Parathyroid adenoma (tissue), 2 donors: Measurements from ENCODE around the gene CADPS2.

Source experiments
- H2AFZ ChIP-seq: fragments of 300-600 bp; sonication (generic); one replicate; pipeline ENCODE4 v1.7.0; 2017; ENCODE audit warnings: antibody characterized with exemption, mild to moderate bottlenecking
- H3K27ac ChIP-seq: fragments of 300-600 bp; sonication (generic); one replicate; pipeline ENCODE4 v1.7.0; 2017
- H3K27me3 ChIP-seq: fragments of 300-600 bp; sonication (generic); one replicate; pipeline ENCODE4 v1.7.0; 2017; ENCODE audit warnings: low read length; ENCODE audit not compliant: control insufficient read depth, insufficient read depth
- H3K36me3 ChIP-seq: fragments of 300-600 bp; sonication (generic); one replicate; pipeline ENCODE4 v1.7.0; 2017; ENCODE audit warnings: low read length; ENCODE audit not compliant: control insufficient read depth, insufficient read depth
- H3K4me1 ChIP-seq: fragments of 300-600 bp; sonication (generic); one replicate; pipeline ENCODE4 v1.7.0; 2017; ENCODE audit warnings: control low read depth
- H3K4me2 ChIP-seq: fragments of 300-600 bp; sonication (generic); one replicate; pipeline ENCODE4 v1.7.0; 2017; ENCODE audit warnings: low read length
- H3K4me3 ChIP-seq: fragments of 300-600 bp; sonication (generic); one replicate; pipeline ENCODE4 v1.7.0; 2017; ENCODE audit warnings: low read depth, low read length
- H3K79me2 ChIP-seq: fragments of 300-600 bp; sonication (generic); one replicate; pipeline ENCODE4 v1.7.0; 2017; ENCODE audit warnings: control low read depth
- H3K9ac ChIP-seq: fragments of 300-600 bp; sonication (generic); one replicate; pipeline ENCODE4 v1.7.0; 2017; ENCODE audit warnings: mild to moderate bottlenecking
- H3K9me3 ChIP-seq: fragments of 300-600 bp; sonication (generic); one replicate; pipeline ENCODE4 v1.7.0; 2017; ENCODE audit warnings: low read length; ENCODE audit not compliant: control insufficient read depth
- TF ChIP-seq, protein P1 (sequence below): fragments of 300-600 bp; sonication (generic); IDR thresholded peaks from one replicate; pipeline ENCODE4 v1.7.0; 2017; ENCODE audit warnings: antibody characterized with exemption, mild to moderate bottlenecking
- donor health status: primary hyperparathyroidism.

The CADPS2 gene

GRCh38 chr7:122736183-122736582 lies 150.1 kb downstream of the CADPS2 start:
- Histone ChIP-seq H3K27ac (no peak overlapping the region), H3K27me3 (no peaks in the 10 kb centered on the region), H3K79me2 (no peaks in the 10 kb centered on the region), H3K9me3 (no peaks in the 10 kb centered on the region), H3K36me3 (no peaks in the 10 kb centered on the region), H3K4me3 (no peak overlapping the region), H3K4me1 (no peaks in the 10 kb centered on the region), H3K4me2 (no peak overlapping the region), H2AFZ (no peak overlapping the region), H3K9ac (no peak overlapping the region)
- TF ChIP-seq, protein P1, sequence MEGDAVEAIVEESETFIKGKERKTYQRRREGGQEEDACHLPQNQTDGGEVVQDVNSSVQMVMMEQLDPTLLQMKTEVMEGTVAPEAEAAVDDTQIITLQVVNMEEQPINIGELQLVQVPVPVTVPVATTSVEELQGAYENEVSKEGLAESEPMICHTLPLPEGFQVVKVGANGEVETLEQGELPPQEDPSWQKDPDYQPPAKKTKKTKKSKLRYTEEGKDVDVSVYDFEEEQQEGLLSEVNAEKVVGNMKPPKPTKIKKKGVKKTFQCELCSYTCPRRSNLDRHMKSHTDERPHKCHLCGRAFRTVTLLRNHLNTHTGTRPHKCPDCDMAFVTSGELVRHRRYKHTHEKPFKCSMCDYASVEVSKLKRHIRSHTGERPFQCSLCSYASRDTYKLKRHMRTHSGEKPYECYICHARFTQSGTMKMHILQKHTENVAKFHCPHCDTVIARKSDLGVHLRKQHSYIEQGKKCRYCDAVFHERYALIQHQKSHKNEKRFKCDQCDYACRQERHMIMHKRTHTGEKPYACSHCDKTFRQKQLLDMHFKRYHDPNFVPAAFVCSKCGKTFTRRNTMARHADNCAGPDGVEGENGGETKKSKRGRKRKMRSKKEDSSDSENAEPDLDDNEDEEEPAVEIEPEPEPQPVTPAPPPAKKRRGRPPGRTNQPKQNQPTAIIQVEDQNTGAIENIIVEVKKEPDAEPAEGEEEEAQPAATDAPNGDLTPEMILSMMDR, result no peak

DNA sequence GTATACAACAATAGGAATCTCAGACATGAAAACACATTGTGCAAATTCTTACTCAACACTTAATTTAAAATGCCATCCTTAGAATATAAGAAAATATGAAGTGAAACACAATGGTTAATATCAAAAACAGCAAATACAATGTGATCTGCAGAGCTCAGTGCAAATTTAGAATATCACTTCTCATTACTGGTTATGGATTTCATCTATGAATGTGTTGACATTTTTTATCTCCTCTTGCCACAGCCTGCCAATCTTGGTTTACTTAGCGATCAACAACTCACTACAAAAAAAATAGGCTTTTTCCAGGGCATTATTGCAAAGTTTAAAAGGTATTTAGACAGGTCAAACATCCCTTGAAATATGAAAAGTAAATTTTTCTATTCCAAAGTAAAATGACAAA lies 158.5 kb downstream of the CADPS2 start:
- Histone ChIP-seq H3K27ac (no peak overlapping the region), H3K4me1 (no peaks in the 10 kb centered on the region), H3K4me2 (no peak overlapping the region), H3K27me3 (no peaks in the 10 kb centered on the region), H3K9me3 (no peaks in the 10 kb centered on the region), H3K79me2 (no peaks in the 10 kb centered on the region), H3K4me3 (no peak overlapping the region), H3K9ac (no peak overlapping the region), H3K36me3 (no peaks in the 10 kb centered on the region), H2AFZ (no peak overlapping the region)
- TF ChIP-seq, protein P1, result no peak

GRCh38 chr7:122727354-122727753 lies 158.9 kb downstream of the CADPS2 start:
- H3K36me3 ChIP-seq, result no peaks in the 10 kb centered on the region
- H3K27ac ChIP-seq, result no peak overlapping the region
- H3K9ac ChIP-seq, result no peak overlapping the region
- H3K9me3 ChIP-seq, result no peaks in the 10 kb centered on the region
- H2AFZ ChIP-seq, result no peak overlapping the region
- no peaks in the 10 kb centered on the region for H3K4me1 ChIP-seq
- TF ChIP-seq, protein P1, result no peak
- no peak overlapping the region for H3K4me2 ChIP-seq
- no peak overlapping the region for H3K4me3 ChIP-seq
- H3K79me2 ChIP-seq, result no peaks in the 10 kb centered on the region
- no peaks in the 10 kb centered on the region for H3K27me3 ChIP-seq

GRCh38 chr7:122726881-122727280 lies 159.4 kb downstream of the CADPS2 start:
- Histone ChIP-seq H3K79me2 (no peaks in the 10 kb centered on the region), H3K9me3 (no peaks in the 10 kb centered on the region), H3K27me3 (no peaks in the 10 kb centered on the region), H3K36me3 (no peaks in the 10 kb centered on the region), H3K4me3 (no peak overlapping the region), H2AFZ (no peak overlapping the region), H3K4me2 (no peak overlapping the region), H3K9ac (no peak overlapping the region), H3K27ac (no peak overlapping the region), H3K4me1 (no peaks in the 10 kb centered on the region)
- TF ChIP-seq, protein P1, result no peak

GRCh38 chr7:122724366-122724765 lies 161.9 kb downstream of the CADPS2 start:
- no peak overlapping the region for H3K9ac ChIP-seq
- no peak overlapping the region for H2AFZ ChIP-seq

More at GRCh38 chr7:122724366-122724765, 161.9 kb downstream of the CADPS2 start:
- no peaks in the 10 kb centered on the region for H3K4me1 ChIP-seq
- no peaks in the 10 kb centered on the region for H3K9me3 ChIP-seq
- TF ChIP-seq, protein P1, result no peak
- no peak overlapping the region for H3K4me3 ChIP-seq
- H3K27ac ChIP-seq, result no peak overlapping the region
- H3K4me2 ChIP-seq, result no peak overlapping the region
- H3K79me2 ChIP-seq, result no peaks in the 10 kb centered on the region
- H3K27me3 ChIP-seq, result no peaks in the 10 kb centered on the region
- no peaks in the 10 kb centered on the region for H3K36me3 ChIP-seq
